Spleen (tissue), 11 donors: Measurements from ENCODE around the gene ELFN2. TPM values are rescaled to one million over a fixed set of nuclear protein-coding genes. Genes with fewer than 3 reads are reported as not detected.

Experiments
- DNase-seq: peaks from one replicate; pipeline ENCODE4 v3.0.0-alpha.2; 2020
- H3K27ac ChIP-seq, 8 donors: fragments of 200-600 bp; sonication (generic) in 7 of 8; 1 replicate in 4 of 8; 2 replicates in 4 of 8; pipeline versions ENCODE4 v1.5.0 to v1.8.0; 2016 to 2021; ENCODE audit warnings: inconsistent platforms in 4 of 8, mild to moderate bottlenecking in 4 of 8, moderate library complexity in 1 of 8
- H3K27me3 ChIP-seq, 7 donors: fragments of 200-600 bp; sonication (generic) in 6 of 7; replicated peaks in 1 of 7; 1 replicate in 4 of 7; 2 replicates in 3 of 7; pipeline versions ENCODE4 v1.5.0 to v1.8.0; 2016 to 2021; ENCODE audit warnings: inconsistent platforms in 3 of 7, mild to moderate bottlenecking in 1 of 7
- H3K36me3 ChIP-seq, 6 donors: fragments of 200-600 bp; sonication (generic) in 5 of 6; 1 replicate in 4 of 6; 2 replicates in 2 of 6; pipeline versions ENCODE4 v1.5.0 to v1.8.0; 2016 to 2021; ENCODE audit warnings: inconsistent platforms in 2 of 6
- H3K4me1 ChIP-seq, 6 donors: fragments of 200-600 bp; sonication (generic) in 5 of 6; 1 replicate in 3 of 6; 2 replicates in 3 of 6; pipeline versions ENCODE4 v1.5.0 to v1.8.0; 2016 to 2021; ENCODE audit warnings: inconsistent platforms in 3 of 6
- H3K4me3 ChIP-seq, 8 donors: fragments of 200-600 bp; sonication (generic) in 7 of 8; 1 replicate in 4 of 8; 2 replicates in 4 of 8; pipeline versions ENCODE4 v1.5.0 to v1.8.0; 2016 to 2021; ENCODE audit warnings: inconsistent platforms in 4 of 8, mild to moderate bottlenecking in 4 of 8, moderate library complexity in 2 of 8
- H3K9me3 ChIP-seq, 8 donors: fragments of 200-600 bp; sonication (generic) in 7 of 8; 1 replicate in 4 of 8; 2 replicates in 4 of 8; pipeline versions ENCODE4 v1.5.0 to v1.8.0; 2016 to 2021; ENCODE audit warnings: inconsistent platforms in 4 of 8
- CTCF ChIP-seq, 11 experiments: fragments of 200-600 bp in 7 of 11; fragments of 450-650 bp in 4 of 11; sonication (generic) in 4 of 11; IDR thresholded peaks in 8 of 11; conservative IDR thresholded peaks in 3 of 11; 1 replicate in 7 of 11; 2 replicates in 4 of 11; pipeline versions ENCODE4 v1.4.0 to v1.8.0; 2016 to 2021; ENCODE audit warnings: antibody characterized with exemption in 11 of 11, inconsistent platforms in 4 of 11, mild to moderate bottlenecking in 1 of 11
- POLR2A ChIP-seq, 3 donors: fragments of 450-650 bp; IDR thresholded peaks; one replicate each; pipeline ENCODE4 v1.5.1; 2017; ENCODE audit warnings: antibody characterized with exemption in 3 of 3, mild to moderate bottlenecking in 1 of 3
- POLR2AphosphoS5 ChIP-seq, 3 donors: sonication (generic); formaldehyde crosslinking; IDR thresholded peaks; one replicate each; pipeline ENCODE4 v1.5.1; 2017; ENCODE audit warnings: antibody characterized with exemption in 3 of 3
- WGBS, 5 donors: extraction: QIAGEN DNeasy Blood & Tissue Kit in 3 of 5; methylation state at CpG; one replicate each; pipeline versions ENCODE4 v1.1.5 to v1.1.7; 2013 to 2018; 5-methylcytosine and 5-hydroxymethylcytosine counted together
- intact Hi-C: fragments of 100-400 bp; cut with DNase I; formaldehyde crosslinking; loops from one replicate; pipeline ENCODE4 v1.15.0; 2023; ENCODE audit warnings: low total_unique reads
- polyA plus RNA-seq, 3 donors: library from polyadenylated mRNA; stranded (reverse); fragments of 200-250 nt; gene quantifications; one replicate each; pipeline ENCODE4 v1.2.1, GENCODE V29; 2013
- total RNA-seq, 7 donors: library from RNA; depleted of rRNA in 3 of 7; stranded (reverse); fragments of >200 nt in 3 of 7; fragmentation: NEBNext Ultra II Directional in 4 of 7; extraction: Animal tissue kit (Norgen Biotek cat#: 25700) in 4 of 7; gene quantifications; one replicate each; pipeline versions ENCODE4 v1.1.0 to v1.2.1, GENCODE V29; 2016 to 2021
- donor health status: healthy with polysubstance abuse.
- donor health status: DM: no; HTN: no; CAD: no; lungs with moderate emphysema.
- donor health status: DM: no; HTN: no; CAD: no.
- donor health status: Bipolar disorder and iron deficiency.
- donor health status: healthy.
- donor health status: DM: no; HTN: no; CAD: no.
- donor health status: DM: yes; HTN: yes; CAD: no.

Gene ELFN2
- total and polyA plus RNA-seq, 10 donors = 0.02 to 0.19 (median 0.07) TPM; not detected in 1

DNA sequence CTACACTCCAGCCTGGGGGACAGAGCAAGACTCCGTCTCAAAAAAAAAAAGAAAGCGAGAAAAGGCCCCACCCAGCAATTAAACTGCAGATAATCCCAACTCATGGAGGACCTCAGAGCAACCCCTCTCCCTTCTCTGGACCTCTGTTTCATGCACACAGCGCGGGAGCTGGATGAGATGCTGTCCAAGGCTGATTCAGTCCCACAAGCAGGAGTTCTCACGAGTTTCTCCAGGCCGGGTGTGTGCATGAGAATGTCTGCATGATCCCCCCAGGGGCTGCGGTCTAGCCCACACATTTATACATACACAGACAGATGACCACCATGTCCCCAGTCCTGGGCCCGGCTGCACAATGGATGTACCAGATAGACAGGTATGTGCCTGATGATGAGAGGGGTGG is 19.4 kb downstream of the ELFN2 start:
- no peaks in the 10 kb centered on the region for H3K36me3 ChIP-seq
- TF ChIP-seq POLR2A (IDR thresholded peaks at IDR 0.05) (no peak), POLR2AphosphoS5 (IDR thresholded peaks at IDR 0.05) (no peak)
- H3K4me3 ChIP-seq = no peak overlapping the region
- no peak overlapping the region for H3K27ac ChIP-seq
- no peak for DNase-seq
- H3K27me3 ChIP-seq = peaks cover 0 to 61% (median 0%) of the 10 kb centered on the region in 7 donors
- 79 to 94% (median 87%) methylated on average over 8 of the region's 8 CpGs for WGBS, 5 donors
- intact Hi-C loops = no loop called here
- H3K9me3 ChIP-seq = no peaks in the 10 kb centered on the region
- peaks cover 0 to 19% (median 13%) of the 10 kb centered on the region in 6 donors for H3K4me1 ChIP-seq

DNA sequence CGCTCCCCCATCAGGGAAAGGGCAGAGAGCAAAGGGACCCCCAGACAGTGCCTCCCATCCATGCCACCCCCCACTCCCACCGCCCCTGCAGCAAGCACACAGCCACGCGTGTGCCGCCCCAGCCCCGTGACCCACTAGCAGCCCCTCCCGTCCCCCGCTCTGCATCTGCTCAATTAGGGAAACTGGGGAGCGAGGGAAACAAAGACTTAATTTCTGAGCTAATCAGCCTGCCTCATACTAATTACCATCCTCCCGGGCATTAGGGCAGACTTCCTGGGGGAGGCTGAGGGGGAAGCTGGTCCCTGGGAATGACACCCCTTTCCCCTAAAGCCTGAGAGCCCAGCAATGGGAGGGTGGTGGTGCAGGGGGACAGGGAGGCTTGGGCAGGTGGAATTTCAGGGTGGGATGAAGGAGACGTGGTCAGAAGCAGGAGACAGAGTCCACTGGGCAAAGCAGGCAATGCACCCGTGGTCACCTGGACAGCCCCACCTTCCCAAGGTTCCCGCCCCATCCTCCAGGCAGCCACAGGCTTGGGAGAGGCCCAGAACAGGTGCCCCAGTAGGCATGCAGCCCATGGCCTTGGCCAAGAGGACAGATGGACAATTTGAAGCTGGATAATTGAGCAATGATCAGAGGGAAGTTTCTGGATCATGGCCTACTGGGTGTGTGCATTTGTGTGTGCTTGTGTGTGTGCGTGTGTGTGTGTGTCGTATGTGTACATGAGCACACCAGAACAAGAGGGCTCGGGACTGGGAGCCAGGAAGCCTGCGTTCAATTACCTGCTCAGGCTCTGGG is 20.6 kb downstream of the ELFN2 start:
- Histone ChIP-seq H3K9me3 (no peaks in the 10 kb centered on the region), H3K4me1 (peaks cover 0 to 19% (median 13%) of the 10 kb centered on the region in 6 donors), H3K27ac (no peak overlapping the region), H3K27me3 (peaks cover 0 to 54% (median 0%) of the 10 kb centered on the region in 7 donors), H3K4me3 (no peak overlapping the region), H3K36me3 (no peaks in the 10 kb centered on the region)
- intact Hi-C loops = no loop called here
- TF ChIP-seq POLR2A (IDR thresholded peaks at IDR 0.05) = no peak
- TF ChIP-seq POLR2AphosphoS5 (IDR thresholded peaks at IDR 0.05) = no peak
- no peak for TF ChIP-seq CTCF (IDR thresholded peaks at IDR 0.05 in 8 of 11, conservative IDR thresholded peaks at IDR 0.05 in 3 of 11)
- DNase-seq = no peak
- 82 to 91% (median 84%) methylated on average over 16 to 17 of the region's 17 CpGs for WGBS, 5 donors

DNA sequence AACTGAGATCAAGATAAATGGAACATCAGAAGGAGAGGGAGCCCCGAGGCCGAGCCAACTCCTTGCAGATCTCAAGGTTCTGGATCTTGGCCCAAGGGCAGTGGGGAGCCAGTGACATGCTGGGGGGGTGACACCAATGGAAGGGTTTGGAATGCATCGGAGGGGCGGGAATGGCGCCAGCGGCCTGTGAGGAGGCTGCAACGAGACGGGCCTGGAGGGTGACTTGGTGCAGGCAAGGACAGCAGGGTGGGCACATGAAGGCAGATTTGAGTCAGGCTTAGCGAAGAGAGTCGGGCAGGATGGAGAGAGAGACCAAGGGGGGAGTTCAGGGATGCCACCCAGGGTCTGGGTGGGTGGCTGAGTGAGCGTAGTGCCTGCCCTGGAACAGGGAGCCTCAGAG is 23.2 kb downstream of the ELFN2 start:
- H3K4me3 ChIP-seq = no peak overlapping the region
- 68 to 84% (median 75%) methylated on average over 11 of the region's 11 CpGs for WGBS, 5 donors

GRCh38 chr22:37403267-37403960 is 23.9 kb downstream of the ELFN2 start:
- no peak for DNase-seq
- H3K27me3 ChIP-seq = peaks cover 0 to 31% (median 0%) of the 10 kb centered on the region in 7 donors
- 53 to 71% (median 62%) methylated on average over 22 to 26 of the region's 26 CpGs for WGBS, 5 donors
- intact Hi-C loops = no loop called here
- TF ChIP-seq POLR2A (IDR thresholded peaks at IDR 0.05) (no peak), CTCF (IDR thresholded peaks at IDR 0.05 in 8 of 11, conservative IDR thresholded peaks at IDR 0.05 in 3 of 11) (no peak), POLR2AphosphoS5 (IDR thresholded peaks at IDR 0.05) (no peak)
- H3K9me3 ChIP-seq = no peaks in the 10 kb centered on the region
- no peak overlapping the region for H3K27ac ChIP-seq
- no peaks in the 10 kb centered on the region for H3K36me3 ChIP-seq
- H3K4me1 ChIP-seq = no peaks in the 10 kb centered on the region
- H3K4me3 ChIP-seq = no peak overlapping the region

More for the DNA sequence above, 23.2 kb downstream of the ELFN2 start:
- Histone ChIP-seq H3K27ac (no peak overlapping the region), H3K9me3 (no peaks in the 10 kb centered on the region), H3K4me1 (peaks cover 0 to under 1% (median 0%) of the 10 kb centered on the region in 6 donors), H3K36me3 (no peaks in the 10 kb centered on the region), H3K27me3 (peaks cover 0 to 34% (median 0%) of the 10 kb centered on the region in 7 donors)
- no peak for DNase-seq
- intact Hi-C loops = no loop called here
- TF ChIP-seq POLR2AphosphoS5 (IDR thresholded peaks at IDR 0.05) = no peak
- no peak for TF ChIP-seq CTCF (IDR thresholded peaks at IDR 0.05 in 8 of 11, conservative IDR thresholded peaks at IDR 0.05 in 3 of 11)
- no peak for TF ChIP-seq POLR2A (IDR thresholded peaks at IDR 0.05)
